Frontal cortex (tissue), 4 donors: Measurements from ENCODE around the gene PAX2. TPM values are rescaled to one million over a fixed set of nuclear protein-coding genes. Genes with fewer than 3 reads are reported as not detected.

Source experiments
- DNase-seq, 2 donors: peaks; one replicate each; pipeline ENCODE4 v3.0.0; 2012; ENCODE audit warnings: low spot score in 2 of 2
- FAIRE-seq: peaks from 2 replicates; lab custom pipeline; 2012; peaks lifted over from hg19 to GRCh38; lab: Jason Lieb, UNC
- total RNA-seq: library from RNA; depleted of rRNA; stranded (reverse); fragments of >200 nt; gene quantifications from one replicate; pipeline ENCODE4 v1.2.3, GENCODE V29; 2014
- donor health status: control.
- donor health status: control.
- donor health status: control.

PAX2 gene
- total RNA-seq, 1 donor from 2014 or later: not detected

DNA sequence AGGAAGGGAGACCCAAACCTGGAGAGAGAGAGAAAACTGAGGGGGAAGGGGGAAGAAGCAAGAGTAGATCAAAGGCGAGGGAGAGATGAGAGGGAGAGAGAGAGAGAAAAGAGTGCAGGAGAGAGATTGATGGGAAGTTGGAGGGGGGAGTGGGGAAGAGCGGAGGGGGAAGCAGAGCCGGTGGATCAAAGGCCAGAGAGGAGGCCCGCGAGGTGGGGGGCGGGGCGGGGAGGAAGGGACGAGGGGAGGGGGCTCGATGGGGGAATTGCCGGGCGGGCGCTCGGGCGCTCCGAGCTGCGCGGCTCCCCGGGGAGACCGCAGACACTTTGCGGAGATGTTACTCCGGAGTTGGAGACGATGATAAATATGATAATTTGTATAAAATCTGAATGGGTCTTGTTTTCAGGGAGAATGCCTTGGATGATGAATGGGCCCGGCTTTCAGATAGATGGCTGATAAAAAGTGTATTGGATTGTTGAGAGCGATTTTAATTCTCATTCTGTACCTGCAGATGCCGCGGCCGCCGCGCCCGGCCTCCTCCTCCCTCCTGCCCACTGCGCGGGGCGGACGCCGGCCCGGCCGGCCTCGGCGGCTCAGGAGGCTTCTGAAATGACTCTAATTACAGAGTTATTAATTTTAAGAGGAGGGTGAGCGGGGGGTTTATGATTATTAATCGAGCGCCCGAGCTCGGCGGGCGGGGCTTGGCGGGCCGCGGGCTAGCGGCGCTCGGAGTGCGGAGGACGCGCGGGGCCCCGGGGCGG lies 21.4 kb upstream of the PAX2 start:
- DNase-seq (no peak), FAIRE-seq (no peak)

DNA sequence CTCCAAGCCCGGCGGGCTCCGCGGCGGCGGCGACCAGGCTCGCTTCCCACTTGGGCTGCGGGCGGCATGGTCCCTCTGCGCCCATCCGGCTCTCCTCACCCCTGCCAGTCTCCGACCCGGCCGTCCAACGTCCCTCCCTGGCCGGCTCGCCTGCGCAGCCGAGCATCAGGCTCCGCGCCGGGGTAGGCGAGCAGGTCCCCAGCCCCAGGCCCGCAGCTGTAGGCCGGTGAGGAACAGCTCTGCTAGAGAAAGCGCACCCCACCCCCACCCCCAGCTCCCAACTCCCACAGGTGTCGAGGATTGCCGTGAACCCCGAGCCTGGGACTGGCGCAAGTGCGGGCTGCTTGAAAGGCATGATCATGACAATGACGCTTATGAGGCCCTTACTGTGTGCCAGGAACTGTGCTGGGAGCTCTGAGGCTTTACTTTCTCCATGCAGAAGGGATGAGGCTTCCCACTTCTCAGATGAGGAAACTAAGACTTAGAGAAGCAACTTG lies 20.8 kb upstream of the PAX2 start:
- DNase-seq: no peak
- no peak for FAIRE-seq

DNA sequence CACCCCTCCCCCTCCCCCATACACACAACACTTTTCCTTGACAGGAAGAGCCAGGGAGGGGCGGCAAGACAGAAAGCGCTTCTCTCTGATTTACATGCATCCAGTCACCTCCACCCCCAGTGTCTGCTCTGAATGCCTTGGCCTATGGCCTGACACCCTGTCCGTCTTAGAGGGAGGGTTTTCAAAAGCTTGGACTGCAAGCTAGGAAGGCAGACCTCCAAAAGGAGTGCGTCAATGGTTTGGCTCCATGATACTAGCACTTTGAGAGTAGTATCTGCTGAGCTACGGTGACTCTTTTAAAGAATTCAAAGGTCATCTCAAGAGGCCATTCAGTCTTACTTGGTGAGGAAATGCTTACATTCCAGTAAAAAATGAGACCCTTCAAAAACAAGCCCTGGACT lies 20.3 kb upstream of the PAX2 start:
- DNase-seq: no peak
- FAIRE-seq: no peak

DNA sequence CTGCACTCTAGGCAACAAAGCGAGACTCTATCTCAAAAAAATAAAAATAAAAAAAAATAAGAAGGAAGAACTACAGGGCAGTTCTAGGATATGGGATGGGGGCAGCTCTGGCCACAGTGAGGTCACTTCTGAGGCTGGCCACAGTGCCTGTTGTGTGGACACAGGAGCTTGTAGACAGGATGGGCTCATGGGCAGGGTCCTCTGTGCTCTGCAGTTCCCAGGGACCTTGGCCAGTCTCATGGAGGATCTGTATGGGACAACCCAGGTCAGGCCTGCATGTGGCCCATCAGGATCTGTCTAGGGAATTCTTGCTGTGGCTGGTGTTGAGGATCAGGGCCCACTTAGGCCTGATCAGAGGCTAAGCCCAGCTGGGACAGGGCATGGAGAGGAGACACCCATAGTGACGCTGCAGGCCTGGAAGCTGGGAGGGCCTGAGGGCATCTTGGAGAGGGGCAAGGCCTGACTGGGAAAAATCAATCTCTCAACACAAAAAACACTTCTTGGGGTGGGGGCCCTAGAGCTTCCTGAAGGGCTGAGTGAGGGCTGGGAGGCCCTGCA lies 19.4 kb upstream of the PAX2 start:
- DNase-seq (no peak), FAIRE-seq (no peak)

DNA sequence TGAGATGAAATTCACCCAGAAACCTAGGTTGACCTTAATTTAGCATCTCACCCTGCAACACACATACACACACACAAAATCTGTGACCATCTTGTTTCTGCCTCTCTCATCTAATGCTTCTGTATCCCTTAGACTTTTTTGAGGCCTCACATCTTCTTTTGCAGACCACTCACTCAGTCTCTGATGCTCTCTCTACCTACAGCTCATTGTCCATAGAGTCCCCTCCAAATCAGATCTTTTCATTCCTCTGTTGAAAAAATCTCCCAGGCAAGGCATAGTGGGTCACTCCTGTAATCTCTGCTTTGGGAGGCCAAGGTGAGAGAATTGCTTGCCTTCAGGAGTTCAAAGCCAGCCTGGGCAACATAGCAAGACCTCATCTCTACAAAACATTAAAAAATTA lies 17.6 kb upstream of the PAX2 start:
- no peak for FAIRE-seq

DNA sequence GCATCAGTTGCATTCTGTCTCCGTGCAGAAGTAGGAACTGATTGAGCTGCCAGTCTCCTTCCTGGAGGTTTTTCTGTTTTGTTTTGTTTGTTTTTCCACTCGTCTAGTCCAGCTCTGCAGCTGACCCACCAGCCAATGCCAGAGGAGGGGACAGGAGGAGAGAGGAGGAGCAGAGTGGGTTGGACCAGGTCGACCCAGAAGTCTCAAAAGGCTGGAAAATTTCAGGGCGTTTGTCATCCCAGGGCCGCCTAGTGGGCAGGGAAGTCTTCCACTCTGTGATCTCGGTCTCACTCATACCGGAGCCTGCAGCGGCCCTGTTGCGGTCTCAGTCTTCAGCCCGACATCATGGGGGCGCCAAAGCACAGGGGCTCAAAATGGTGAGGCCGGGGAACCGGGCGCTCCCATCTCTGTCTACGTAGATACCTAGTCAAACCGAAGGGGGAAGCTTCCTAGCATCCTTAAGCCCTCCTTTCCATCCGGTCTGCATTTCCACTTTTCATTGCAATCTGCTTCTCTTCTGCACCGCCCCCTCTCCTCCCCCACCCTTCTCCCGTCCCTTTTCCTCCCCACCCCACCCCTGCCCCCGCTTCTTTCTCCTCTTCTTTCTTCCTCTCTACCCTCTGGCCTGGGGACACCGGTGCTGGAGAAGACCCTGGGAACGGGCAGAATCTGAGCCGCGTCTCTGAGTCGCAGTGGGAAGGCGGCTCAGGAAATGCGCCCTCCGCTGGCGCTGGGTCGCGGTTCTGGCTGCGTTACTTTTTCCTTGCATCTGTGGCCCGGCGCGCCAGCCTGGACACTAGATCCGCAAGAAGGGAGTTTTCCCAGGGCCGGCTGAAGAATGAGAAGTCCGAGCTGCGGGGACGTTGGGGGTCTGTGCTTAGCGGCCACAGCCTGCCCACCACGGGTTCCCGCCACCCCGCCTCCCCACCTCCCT lies 16.2 kb upstream of the PAX2 start:
- FAIRE-seq: no peak

More for the DNA sequence above, 17.6 kb upstream of the PAX2 start:
- no peak for DNase-seq

DNA sequence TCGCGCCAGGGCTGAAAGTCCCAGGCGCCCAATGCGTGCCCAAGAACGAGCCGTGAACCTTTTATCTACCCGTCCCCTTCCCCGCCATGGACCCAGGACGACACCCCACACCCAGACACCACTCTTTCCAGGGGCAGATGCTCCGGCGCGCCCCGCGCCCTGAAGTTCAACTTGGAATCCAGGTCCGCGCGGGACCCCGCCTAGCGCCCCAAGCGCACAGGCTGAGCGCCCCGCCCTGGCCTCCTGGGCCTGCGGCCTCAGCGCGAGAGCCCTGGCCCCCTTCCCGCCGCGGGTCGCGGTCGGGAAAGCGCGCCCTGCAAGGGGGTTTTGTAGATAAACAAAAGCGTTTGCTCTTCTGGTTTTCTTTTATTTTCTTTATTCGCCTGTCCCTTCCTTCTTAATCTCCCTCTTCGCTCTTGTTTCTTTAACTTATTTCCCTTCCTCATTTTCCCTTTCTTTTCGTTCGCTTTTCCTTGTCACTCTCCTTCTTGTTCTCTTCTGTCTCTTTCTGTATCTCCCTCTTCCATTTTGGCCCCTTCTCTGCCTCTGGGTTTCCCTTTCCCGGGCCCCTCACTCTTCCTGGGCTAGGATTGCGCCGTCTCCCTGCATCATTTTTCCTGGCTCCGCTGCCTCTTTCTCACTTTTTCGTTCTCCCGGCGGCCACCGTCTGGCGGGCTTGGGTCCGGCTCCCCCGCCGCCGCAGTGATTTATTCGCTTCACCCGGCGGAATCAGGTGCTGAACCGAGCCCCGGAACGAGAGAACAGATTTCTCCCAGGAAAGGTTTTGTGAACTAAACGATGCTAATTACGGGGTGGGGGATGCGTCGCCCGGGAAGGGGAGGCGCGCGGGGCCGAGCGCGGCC lies 15.3 kb upstream of the PAX2 start:
- FAIRE-seq (no peak), DNase-seq (no peak)

More for the DNA sequence above, 16.2 kb upstream of the PAX2 start:
- DNase-seq: no peak

DNA sequence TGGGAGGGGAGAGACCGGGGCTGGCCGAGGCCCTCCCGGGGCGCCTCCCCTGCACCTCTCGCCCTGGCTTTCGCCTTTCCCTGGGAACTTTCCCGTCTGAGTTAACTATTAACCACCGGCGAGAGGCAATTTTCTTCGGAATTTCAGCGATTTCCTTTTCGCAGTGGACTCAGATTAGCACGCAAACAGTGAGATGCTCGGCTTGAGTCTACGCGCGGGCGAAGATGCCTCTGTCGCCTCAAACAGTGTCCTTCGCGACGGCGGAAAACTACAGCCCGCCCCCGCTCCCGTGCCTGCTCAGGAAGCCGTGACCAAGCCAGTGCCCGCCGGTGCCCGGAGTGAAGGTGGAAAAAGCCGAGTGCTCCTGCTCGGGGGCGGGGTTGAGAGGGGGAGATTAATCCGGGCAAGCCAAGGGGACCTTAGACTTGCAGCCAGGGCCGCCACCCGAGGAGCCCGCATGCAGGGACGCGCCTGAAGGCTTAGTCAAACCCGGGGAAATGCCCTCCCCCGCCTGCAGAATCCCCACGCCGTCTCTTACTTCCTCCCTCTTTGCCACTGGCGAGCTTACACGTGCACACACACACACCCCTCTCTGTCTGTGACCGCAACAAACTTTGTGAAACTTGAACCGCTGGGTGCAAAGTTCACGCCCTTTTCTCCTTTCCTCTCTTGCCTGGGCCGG lies 14.5 kb upstream of the PAX2 start:
- no peak for DNase-seq
- FAIRE-seq: no peak

DNA sequence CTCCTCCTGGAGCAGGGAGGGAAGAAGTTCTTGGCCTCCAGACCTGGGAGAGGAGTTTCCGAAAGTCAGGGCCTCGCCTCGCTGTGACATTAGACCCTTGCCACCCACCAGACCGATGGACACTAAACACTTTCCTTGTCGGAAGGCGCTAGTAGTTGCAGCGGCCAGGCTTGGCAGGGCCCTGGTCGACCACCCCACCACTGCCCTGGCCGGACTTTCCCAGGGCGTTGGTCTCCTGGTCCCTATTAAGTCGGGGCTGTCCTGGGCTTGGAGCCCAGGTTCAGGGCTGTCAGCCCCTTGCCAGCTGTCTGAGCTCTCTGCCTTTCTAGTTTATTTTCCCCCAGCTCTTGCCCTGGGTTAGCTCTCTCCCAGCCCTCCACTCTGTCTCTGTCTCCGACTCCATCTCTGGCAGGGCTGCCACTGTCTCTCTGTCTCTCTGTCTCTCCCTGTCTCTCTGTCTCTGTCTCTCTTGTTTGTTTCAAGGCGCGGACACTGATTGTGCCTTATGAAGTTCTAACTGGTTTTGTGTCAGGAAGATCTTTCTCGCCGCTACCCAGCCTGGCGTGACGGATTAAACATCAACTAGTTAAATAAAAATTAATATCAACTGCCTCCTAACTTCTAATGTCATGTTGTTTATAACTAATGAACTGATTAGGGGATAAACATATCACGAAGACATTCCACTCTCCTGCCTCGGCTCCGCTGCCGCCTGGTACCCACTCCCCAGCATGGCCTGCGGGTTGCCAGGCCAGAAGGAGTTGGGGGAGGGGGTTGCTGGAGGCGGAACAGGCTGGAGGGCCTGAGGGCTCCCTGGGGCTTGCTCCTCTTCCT lies 13.8 kb upstream of the PAX2 start:
- no peak for DNase-seq
- no peak for FAIRE-seq

DNA sequence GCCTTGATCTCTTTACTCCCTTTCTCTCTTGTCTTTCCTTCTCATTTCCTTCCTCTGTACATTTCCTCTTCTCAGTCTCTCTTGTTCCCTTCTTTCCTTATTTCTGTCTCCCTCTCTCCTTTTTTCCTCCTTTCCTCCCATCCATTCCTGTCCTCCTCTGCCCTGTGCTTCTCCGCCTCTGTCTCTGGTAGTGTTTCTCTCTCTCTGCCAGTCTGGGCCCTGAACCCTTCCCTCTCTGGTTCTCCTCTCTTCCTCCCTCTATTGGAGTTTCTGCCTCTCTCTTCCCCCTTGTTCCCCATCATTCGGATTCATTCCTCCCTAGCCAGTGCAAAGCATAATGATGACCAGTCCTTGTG lies 13.2 kb upstream of the PAX2 start:
- FAIRE-seq: no peak
- no peak for DNase-seq

DNA sequence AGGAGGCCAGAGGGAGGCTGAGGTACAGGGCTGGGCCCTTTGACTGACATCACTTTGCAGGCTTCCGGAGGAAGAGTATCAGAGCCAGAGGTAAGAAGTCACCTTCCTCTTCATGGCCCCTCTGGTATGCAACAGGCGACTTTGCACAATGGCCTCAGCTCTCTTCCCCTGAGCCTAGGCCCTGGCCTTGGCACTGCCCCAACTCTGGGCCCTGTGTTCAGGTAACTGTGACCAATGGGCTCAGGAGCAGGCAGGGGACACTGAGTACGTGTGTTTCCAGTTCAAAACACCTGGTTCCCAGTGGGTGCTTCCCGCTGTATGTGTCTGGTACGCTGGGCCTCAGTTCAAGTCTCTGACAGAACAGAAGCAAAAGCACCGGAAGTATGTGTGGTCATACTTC lies 12.1 kb upstream of the PAX2 start:
- no peak for DNase-seq
- no peak for FAIRE-seq

DNA sequence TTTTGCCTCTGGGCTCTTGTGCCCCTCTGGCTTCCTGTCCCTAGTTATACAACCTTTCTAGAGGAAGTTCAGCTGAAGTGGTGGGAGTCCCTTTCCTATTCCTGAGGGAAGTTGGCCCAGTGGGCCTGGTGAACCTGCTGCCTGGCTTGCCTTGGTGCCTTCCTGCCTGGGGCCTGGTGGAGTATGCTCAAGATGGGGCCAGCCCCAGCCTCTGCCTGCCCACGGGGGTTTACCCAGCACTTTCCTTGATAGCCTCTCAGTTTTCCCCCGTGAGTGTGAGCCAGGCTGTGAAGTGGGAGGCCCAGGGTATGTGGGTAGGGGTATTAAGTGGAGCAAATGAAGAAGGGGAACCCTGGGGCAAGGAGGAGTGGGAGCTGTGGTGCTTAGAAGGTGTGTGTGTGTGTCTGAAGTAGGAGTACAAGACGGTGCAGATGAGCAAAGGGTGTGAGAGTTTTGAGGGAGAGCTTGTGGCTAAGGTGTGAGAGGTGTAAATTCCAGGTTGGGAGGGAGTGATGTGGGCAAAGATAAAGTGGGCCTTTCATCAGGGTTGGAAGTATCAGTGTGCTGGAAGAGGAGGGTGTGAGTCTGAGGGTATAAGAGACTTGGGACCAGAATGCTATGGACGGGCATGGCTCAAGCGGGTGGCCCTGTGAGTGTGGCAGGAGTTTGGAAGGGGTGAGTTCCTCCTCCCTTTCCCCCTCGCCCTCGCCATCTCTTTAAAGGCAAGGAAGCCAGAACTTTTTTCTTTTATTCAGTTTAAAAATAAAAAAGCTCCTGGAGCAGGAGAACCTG lies 10.9 kb upstream of the PAX2 start:
- no peak for FAIRE-seq

DNA sequence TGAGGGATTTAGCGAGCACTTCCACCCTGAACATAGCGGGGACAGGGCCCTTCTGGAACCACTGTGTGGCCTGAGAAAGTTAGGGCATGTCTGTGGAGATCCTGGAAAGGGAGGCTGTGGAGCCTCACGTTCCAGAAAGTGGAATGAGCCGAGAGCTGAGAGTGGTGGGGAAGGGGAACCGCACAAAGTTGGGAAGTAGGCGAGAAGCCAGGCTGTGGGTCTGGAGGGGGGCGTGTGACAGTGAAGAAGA lies 10.4 kb upstream of the PAX2 start:
- FAIRE-seq (no peak), DNase-seq (no peak)

More for the DNA sequence above, 10.9 kb upstream of the PAX2 start:
- no peak for DNase-seq

DNA sequence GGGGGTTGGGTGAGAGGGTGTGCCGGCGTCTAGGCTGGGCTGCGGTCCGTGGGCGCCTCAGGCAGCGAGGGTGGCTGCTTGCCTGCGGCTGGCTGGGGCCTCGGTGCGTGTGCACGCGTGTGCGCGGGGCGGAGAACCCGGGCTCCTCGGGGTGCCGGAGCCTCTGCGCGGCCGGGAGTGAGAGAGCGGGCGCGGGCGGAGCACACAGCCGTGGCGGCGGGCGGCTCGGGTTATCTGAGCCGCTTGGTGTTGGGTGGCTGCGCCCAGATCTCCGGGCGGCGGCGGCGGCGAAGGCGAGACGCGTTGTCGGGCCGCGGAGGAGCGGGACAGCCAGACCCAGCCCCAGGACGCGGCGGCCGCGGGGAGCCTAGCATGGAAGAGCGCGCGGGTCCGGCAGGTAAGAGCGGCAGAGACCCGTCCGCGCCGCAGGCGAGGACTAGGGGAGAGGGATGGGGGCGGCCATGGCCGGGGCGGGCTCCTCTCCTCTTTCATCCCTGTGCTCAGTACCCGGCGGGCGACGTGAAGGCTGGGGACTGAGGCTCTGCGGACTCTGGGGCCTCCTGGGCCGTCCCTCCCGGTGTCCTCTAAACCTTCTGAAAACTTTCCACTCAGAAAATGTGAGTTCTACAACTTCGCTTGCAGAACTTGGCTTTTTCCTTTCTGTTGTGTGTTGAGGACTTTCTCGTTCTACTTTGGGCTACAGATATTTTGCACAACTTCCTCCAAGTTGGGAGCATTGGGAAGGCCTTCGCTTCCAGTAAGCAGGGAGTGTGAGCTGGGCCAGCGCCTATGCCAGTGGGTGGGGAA lies 9.8 kb upstream of the PAX2 start:
- DNase-seq: no peak
- no peak for FAIRE-seq

DNA sequence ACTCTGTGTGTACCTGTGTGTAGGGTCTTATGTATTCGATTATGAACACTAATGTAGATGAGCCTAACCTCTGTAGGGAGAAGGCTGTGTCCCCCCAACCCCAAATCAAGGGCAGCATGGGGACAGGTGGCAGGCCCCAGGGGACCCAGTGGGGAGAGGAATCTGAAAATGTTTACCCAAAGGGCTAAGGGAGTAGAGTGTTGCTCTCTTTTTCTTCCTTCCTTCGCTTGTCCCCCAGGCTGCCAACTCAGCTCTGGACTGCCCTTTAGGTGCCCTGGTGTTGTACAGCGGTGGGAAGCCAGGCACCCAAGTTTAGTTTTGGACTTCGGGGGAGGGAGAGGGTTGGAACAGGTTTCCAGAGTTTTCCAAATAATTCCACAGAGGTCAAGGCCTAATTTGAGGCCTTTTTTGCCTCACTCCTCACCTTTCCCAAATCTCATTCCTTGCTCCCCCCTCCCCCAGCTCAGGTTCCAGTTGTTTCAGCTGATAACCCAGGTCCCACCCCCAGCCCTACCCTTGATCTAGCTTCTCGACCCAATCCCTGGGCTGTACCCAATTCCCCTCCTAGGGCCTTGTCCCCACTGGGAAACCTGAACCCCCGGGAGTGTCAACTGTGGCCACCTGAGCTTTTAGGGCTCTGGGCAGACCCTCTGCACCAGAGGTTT lies 9.1 kb upstream of the PAX2 start:
- FAIRE-seq: no peak
- no peak for DNase-seq

DNA sequence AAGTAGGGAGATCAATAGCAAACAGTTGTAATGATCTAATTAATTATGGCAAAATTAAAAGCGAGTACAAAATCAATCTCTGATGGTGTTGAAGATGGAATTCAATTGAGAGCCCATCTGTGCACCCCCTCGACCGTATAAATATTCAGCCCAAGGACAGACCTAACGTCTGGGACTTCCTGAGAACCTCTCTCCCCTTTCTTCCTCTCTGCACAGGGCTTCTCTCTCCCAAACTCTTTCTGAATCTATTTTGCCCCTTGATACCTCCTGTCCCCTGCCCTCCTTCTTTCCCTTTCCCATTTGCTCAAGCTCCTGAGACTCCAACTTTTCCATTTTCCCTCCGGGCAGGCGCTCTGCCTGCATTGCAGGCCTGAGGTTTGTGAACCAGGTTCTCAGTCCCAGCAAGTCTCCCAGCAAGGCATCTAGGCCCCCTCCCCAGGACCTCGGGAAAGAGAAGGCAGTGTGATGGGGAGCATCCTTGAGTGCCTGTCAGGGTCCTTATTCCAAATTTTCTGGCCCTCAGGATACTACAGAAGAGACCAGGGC lies 8.5 kb upstream of the PAX2 start:
- FAIRE-seq (no peak), DNase-seq (no peak)
